GM21528 (cell line): ENCODE measurements around the gene IKBKE.
"Not testable (repeated sequence)": the region's sequence is repeated elsewhere in the genome, so short reads cannot be mapped to it uniquely, and the experiment has no call there.

Experiments used
- ATAC-seq: cut with Tn5 transposase; IDR thresholded peaks from one replicate; pipeline ENCODE4 v1.9.1; 2021; ENCODE audit warnings: mild to moderate bottlenecking, moderate library complexity; ENCODE audit not compliant: unreplicated experiment, low FRiP score

IKBKE gene

GRCh38 chr1:206471415-206471801, 1.1 kb downstream of the IKBKE start:
- no peak for ATAC-seq

DNA sequence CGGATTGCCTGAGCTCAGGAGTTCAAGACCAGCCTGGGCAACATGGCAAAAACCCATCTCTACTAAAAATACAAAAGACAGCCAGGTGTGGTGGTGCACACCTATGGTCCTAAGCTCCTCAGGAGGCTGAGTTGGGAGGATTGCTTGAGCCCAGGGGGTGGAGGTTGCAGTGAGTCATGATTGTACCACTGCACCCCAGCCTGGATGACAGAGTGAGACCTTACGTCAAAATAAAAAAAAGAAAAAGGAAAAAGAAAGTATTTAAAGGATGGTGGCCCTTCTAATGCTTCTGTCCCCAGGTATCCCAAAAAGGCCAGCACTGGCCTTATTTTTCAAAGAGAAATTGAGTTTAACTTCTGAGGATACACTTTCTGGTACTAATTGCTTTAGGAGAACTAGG, 1.7 kb downstream of the IKBKE start:
- no peak for ATAC-seq

GRCh38 chr1:206472454-206472853, 2.2 kb downstream of the IKBKE start:
- ATAC-seq, result no peak

GRCh38 chr1:206472886-206473285, 2.6 kb downstream of the IKBKE start:
- no peak for ATAC-seq

GRCh38 chr1:206476058-206476457, 5.8 kb downstream of the IKBKE start:
- ATAC-seq, result no peak

DNA sequence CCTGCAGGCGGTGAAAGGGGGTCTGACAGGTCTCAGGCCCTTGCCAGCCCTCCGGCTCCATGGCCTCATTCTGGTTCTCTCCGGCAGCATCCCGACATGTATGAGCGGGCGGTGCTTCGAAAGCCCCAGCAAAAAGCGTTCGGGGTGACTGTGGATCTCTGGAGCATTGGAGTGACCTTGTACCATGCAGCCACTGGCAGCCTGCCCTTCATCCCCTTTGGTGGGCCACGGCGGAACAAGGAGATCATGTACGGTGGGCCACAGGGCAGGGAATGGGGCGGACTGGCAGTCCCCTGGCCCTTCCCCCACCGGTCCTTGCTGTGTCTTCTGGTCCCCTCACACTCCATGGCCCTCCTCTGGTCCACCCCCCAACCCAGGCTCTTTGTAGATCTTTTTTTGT, 6.3 kb downstream of the IKBKE start:
- ATAC-seq, result no peak

GRCh38 chr1:206477110-206477509, 6.8 kb downstream of the IKBKE start:
- no peak for ATAC-seq

GRCh38 chr1:206477581-206478380, 7.5 kb downstream of the IKBKE start:
- no peak for ATAC-seq

GRCh38 chr1:206478746-206479145, 8.5 kb downstream of the IKBKE start:
- ATAC-seq, result no peak

DNA sequence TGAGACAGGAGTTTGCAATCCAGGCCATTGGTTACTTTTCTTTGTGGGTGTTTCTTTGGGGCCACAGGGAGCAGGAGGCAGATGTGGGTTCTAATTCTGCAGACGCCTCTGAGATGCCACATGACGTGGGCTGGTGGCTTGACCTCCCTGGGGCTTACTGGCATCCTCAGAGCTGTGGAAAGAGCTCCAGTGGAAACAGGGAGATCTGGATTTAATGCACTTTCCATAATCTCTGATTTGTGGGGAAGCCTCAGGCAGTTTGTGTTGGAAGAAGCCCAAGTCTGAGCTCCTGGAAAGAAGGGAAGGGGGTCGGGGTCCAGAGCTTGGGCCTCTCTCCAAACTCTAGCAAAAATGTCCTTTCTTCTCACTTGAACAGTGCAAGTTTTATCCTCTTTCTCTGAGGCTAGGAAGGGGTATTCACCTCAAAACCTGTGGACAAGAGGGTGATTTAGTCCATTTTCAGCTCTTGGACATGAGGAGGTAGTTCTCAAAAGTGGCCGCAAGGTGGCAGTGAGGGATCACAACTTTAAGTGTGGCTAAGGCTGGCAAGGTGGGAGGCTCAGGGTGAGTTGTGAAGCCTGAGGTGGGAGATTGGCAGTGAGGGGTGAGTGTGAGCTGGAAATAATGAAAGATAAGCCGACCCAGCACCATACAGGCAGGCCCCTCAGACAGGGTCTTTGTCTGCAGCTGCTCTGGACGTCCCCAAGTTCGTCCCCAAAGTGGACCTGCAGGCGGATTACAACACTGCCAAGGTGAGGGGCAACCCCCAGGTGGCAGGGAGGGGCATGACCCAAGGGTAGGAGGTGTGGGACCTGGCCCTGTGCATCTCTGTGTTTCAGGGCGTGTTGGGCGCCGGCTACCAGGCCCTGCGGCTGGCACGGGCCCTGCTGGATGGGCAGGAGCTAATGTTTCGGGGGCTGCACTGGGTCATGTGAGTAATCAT, 9.2 kb downstream of the IKBKE start:
- ATAC-seq, result no peak

DNA sequence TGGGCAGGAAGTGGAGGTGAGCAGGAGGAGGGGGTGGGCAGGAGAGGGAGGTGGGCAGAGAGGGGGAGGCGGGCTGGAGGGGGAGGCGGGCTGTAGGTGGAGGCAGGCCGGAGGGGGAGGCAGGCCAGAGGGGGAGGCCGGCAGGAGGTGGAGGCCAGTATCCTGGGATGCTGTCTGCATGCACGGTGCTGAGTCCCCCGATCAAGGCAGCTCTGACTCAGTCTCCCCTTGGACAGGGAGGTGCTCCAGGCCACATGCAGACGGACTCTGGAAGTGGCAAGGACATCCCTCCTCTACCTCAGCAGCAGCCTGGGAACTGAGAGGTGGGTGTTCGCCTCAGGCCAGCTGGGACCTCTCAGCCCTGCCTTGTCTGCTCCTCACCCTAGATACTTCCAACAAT, 9.9 kb downstream of the IKBKE start:
- ATAC-seq, result no peak

DNA sequence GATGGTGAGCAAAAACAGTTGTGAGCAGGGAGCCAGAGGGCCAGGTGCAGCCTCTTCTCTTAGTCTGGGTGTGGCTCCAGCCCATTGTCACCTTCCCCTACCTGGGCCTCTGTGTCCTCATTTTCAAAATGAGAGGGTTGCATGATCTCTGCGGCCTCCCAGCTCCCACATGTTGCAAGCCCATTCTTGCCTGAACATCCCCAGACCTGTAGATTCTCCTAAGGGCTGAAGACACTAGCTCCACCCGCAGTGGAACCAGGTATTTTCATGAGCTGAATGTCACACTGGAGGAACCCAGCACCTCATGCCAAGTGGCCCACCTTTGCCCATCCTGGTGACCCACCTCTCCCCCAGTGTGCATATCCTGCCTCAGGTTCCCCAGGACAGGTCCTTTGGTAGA, 12.3 kb downstream of the IKBKE start:
- no peak for ATAC-seq

- not testable (repeated sequence) for ATAC-seq
Observed at GRCh38 chr1:206483864-206484263, 13.6 kb downstream of the IKBKE start.

GRCh38 chr1:206484901-206485300, 14.6 kb downstream of the IKBKE start:
- ATAC-seq, result no peak

DNA sequence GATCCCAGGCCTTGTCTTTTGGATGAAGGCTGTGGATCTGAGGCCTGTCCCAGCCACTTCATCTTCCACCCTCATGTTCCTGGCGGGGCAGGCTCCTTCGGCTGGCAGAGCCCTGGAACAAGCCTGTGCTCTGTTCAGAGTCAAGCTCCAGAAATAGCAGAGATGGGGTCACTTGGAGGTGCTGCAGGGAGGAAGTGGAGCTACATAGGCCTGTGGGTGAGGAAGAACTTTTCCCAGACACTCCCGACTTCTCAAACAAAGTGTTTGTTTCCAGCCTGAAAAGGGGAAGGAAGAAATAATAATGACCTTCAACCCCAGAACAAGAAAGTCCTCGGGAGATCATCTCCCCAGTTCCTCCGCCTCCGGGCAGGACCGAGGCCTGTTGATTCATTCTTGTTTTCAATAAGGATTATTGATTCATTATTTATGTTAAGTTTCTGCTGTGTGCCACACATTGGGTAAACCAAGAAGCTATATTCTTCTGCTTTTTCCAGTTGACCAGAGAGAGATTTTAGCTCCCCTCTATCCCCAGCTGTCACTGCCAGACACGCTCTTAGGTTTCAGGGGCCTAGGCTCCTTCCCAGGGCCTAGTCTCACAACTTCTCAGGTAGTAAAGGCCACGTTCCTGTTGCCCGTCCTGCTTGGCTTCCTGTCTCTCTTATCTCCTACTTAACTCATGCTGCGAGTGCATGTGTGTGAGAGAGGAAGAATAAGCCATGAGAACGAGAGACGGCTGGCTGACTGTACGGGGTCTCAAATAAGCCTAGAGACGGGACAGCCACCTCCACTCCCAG, 16.9 kb downstream of the IKBKE start:
- no peak for ATAC-seq

DNA sequence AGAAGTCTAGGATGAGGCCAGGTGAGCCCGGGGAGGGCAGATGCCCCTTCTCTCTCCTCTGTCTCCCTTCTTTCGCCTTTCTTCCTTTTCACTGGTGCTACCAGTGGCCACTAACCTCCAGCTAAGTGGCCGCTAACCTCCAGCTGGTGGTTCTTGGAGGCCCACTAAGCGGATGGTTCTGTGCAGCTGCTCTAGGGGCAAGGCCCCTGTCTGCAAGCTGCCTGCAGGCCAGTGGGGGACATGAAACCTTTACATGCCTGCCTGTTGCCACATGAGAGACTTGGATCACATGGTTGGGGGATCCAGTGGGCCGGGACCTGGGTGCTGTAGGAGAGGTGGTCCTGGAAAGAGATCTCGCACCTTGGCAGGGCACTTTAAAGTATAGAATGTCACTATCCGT, 17.7 kb downstream of the IKBKE start:
- ATAC-seq, result no peak

DNA sequence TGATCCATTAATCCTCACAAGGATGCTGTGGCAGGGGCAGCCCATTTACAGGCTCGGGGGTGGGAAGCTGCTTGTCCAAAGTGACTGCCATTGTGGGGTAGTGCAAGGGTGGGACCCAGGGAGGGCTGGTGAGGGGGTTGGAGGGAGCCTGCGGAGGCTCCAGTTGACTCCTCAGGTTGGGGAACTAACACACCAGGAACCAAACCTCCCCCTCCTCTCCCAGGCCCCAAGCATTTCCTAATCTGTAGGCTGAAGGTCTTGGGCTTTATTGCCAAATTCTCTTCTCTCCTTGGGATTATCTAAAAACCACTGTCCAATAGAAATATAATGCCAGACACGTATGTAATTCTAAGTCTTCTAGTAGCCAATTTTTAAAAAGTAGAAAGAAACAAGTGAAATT, 18.2 kb downstream of the IKBKE start:
- ATAC-seq, result no peak

DNA sequence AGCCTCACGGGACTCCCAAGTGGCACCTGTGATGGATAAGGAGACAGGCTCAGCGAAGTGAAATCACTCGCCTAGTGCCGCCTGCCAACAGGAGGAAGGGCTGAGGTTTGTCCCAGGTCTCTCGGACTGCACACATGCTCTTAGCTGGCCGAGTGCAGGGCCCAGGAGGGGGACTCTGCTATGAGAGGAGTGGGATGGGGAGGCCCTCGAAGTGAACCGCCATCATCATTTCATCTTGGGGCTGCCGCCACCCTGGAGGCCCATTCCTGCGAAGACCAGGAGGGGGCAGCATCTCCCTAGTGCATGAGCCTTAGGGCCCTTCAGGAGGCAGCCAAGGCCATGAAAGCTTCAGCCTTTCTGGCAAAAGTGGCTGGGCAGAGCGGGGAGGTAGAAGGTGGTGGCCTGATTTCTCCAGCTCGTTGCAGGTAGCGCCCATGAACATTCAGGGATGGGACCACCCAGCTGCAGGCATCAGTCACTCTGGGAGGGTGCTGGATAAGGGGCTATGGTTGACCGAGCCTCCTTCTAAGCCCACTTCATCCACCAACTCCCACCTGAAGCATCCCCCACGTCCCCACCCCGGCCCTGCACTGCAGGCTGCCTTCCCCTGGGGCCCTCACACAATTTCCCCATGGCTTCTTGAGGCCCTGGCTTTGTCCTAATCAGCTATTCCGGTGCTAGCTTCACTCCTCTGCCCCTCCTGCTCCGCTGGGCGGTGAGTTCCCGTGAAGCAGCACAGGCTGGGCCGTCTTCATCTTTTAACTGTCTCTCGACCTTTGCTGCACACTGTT, 19.9 kb downstream of the IKBKE start:
- ATAC-seq, result peak; percentile 67

- no peak for ATAC-seq
Observed at GRCh38 chr1:206490771-206491405, 20.6 kb downstream of the IKBKE start.

DNA sequence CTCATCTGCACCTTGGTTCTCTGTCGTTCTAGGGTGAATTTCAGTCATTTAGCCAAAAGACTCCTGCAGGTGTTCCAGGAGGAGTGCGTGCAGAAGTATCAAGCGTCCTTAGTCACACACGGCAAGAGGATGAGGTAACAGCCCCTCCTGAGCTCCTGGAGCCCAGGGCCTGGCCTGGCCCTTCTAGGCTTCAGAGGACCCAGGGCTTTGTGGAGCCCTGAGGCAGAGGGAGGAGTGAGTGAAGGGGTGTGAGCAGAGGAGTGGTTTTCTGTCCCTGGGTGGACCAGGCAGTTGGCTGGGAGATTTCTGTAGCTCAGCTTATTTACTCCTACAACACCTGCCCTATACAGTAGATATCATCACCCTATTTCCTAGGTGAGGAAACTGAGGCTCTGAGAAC, 21.3 kb downstream of the IKBKE start:
- ATAC-seq, result no peak
